ENCODE measurements around the gene SNED1. TPM values are rescaled to one million over a fixed set of nuclear protein-coding genes. Genes with fewer than 3 reads are reported as not detected.

Gene SNED1
- total and polyA plus RNA-seq, 9 of the 15 experiments (the other 6 are each of a cell fraction or from before 2014, with no cell fraction given), result 0.03 to 0.07 (median 0.05) TPM; not detected in 5

GRCh38 chr2:241133436-241133820 lies 135.0 kb downstream of the SNED1 start:
- Histone ChIP-seq H3K4me2 (ENCODE audit: insufficient read depth, low read length) (no peak overlapping the region), H2AFZ (ENCODE audit: low read depth, low read length) (no peak overlapping the region), H3K9ac (ENCODE audit: insufficient read depth in 1 of 2, low read depth in 2 of 2, low read length in 2 of 2) (no peak overlapping the region), H3K27ac (ENCODE audit: extremely low read depth, low read depth, low read length) (no peak overlapping the region), H3K36me3 (ENCODE audit: control insufficient read depth, insufficient read depth, low read length) (peaks cover 17% of the 10 kb centered on the region; the same call in 1 of the 3 replicates), H4K20me1 (replicated peaks; ENCODE audit: control insufficient read depth, insufficient read depth, low read length) (no peaks in the 10 kb centered on the region), H3K4me3 (no peak overlapping the region), H3K9me3 (replicated peaks; ENCODE audit: control insufficient read depth, insufficient read depth, low read depth, low read length) (no peaks in the 10 kb centered on the region), H3K27me3 (ENCODE audit: control insufficient read depth in 2 of 2, insufficient read depth in 2 of 2, low read length in 2 of 2) (no peaks in the 10 kb centered on the region), H3K9me1 (ENCODE audit: control insufficient read depth, insufficient read depth, low read length) (no peaks in the 10 kb centered on the region), H3K4me1 (replicated peaks in 1 of 2; ENCODE audit: control insufficient read depth in 2 of 2, insufficient read depth in 2 of 2, low read length in 2 of 2) (0 out of 5 replicates have a peak, but pooled peaks cover 0 to 3% of the 10 kb centered on the region in 2 experiments), H3K79me2 (ENCODE audit: control insufficient read depth, insufficient read depth, low read length) (no peaks in the 10 kb centered on the region)
- DNase-seq (ENCODE audit: extremely low read depth in 1 of 4, low spot score in 3 of 4) (no peak), ATAC-seq (no peak), FAIRE-seq (no peak)
- intact Hi-C loops (cut with micrococcal nuclease) (no loop called here), in situ Hi-C loops (cut with MboI) (no loop called here)
- ChIA-PET POLR2A (no interaction called here), CTCF (ENCODE audit: low intra/inter-chr PET ratio) (no interaction called here)
- WGBS (ENCODE audit: insufficient coverage, low coverage, missing lambda C conversion rate), result 84% methylated on average over 5 of the region's 10 CpGs
- BruUV-seq (replicated peaks), result no TSS peak
- TF ChIP-seq NKRF (IDR thresholded peaks at IDR 0.05; ENCODE audit: borderline replicate concordance), result no peak
- TF ChIP-seq ZKSCAN8 (CRISPR knock-in tag; IDR thresholded peaks at IDR 0.05), result no peak
- no peak for TF ChIP-seq ZNF232 (CRISPR knock-in tag; IDR thresholded peaks at IDR 0.05)
- TF ChIP-seq NFXL1 (CRISPR knock-in tag; IDR thresholded peaks at IDR 0.05), result no peak
- no peak for TF ChIP-seq ZFPM2 (CRISPR knock-in tag; IDR thresholded peaks at IDR 0.05)
- no peak for TF ChIP-seq L3MBTL2 (IDR thresholded peaks at IDR 0.05)
- TF ChIP-seq BRF1 (IDR thresholded peaks at IDR 0.05; ENCODE audit: borderline replicate concordance, extremely low read depth, insufficient read length), result no peak
- TF ChIP-seq CHD7 (IDR thresholded peaks at IDR 0.05; ENCODE audit: low read depth, low read length), result no peak
